Fibroblast of upper back skin (primary cell): Measurements from ENCODE around the gene HDLBP.
A peak's percentile ranks its signal among the peaks of the same experiment; 100 is the strongest.

Source experiments
- DNase-seq: peaks from one replicate; pipeline ENCODE4 v3.0.0-alpha.2; 2013

HDLBP gene, protein sequence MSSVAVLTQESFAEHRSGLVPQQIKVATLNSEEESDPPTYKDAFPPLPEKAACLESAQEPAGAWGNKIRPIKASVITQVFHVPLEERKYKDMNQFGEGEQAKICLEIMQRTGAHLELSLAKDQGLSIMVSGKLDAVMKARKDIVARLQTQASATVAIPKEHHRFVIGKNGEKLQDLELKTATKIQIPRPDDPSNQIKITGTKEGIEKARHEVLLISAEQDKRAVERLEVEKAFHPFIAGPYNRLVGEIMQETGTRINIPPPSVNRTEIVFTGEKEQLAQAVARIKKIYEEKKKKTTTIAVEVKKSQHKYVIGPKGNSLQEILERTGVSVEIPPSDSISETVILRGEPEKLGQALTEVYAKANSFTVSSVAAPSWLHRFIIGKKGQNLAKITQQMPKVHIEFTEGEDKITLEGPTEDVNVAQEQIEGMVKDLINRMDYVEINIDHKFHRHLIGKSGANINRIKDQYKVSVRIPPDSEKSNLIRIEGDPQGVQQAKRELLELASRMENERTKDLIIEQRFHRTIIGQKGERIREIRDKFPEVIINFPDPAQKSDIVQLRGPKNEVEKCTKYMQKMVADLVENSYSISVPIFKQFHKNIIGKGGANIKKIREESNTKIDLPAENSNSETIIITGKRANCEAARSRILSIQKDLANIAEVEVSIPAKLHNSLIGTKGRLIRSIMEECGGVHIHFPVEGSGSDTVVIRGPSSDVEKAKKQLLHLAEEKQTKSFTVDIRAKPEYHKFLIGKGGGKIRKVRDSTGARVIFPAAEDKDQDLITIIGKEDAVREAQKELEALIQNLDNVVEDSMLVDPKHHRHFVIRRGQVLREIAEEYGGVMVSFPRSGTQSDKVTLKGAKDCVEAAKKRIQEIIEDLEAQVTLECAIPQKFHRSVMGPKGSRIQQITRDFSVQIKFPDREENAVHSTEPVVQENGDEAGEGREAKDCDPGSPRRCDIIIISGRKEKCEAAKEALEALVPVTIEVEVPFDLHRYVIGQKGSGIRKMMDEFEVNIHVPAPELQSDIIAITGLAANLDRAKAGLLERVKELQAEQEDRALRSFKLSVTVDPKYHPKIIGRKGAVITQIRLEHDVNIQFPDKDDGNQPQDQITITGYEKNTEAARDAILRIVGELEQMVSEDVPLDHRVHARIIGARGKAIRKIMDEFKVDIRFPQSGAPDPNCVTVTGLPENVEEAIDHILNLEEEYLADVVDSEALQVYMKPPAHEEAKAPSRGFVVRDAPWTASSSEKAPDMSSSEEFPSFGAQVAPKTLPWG (N-terminal part only)

DNA sequence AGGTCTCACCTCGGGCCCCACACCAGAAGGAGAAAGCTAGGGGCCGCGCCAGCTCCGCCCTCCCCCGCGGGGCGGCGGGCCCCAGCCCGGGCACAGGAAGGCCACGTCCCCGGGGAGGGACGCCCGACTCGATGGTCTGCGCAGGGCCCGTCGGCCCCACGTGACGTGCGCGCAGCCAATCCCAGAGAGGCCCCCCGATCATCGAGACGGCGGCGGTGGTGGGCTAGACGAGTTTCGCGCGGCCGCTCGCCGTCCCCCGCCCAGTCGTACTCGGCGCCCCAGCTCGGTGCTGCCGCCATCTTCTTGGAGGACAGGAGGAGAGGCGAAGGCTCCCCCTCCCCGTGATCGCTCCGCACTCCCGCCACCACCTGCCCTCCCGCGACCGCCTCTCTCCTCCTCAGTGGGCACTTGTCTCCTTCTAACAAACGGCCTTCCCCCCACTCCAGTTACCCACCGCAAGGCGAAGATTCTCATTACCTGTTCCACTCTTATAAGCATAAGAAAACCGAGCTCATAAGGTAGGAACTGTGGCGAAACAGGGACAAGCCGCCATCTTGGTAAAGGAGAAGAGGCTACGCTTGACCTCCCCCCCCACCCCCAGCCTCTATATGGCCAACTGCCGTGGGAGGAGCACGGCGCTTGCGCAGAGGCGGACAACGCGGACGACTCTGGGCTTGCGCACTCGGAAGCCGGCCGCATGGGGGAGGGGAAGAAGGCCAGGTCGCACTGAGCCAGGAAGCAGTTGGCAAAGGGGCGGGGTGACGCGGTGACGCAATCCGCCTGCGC, at the start of gene HDLBP:
Gene HDLBP (minus strand): TSS at position 580 of the 786 bp plus-strand sequence. CDS start 48,803 bp downstream, outside the sequence.
- peak; percentile 99 for DNase-seq

DNA sequence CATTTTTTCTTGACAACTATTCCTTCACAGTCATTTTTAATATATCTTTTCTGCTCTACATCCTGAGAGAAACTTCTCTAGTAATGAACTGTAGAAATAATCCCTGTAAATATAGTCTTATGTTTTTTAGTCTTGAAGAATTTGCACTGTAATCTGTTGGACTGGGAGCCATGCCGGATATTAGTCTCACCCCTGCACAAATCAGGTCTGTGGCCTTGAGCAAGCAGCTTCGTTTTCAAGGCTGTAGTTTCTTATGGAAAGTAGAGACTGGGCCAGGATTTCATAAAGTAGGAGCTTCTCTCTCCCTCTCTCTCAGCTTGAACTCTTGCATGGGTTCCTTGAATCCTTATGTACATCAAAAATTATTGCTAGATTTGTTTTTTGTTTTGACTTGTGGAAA, 49.3 kb upstream of the HDLBP start:
- DNase-seq: no peak

DNA sequence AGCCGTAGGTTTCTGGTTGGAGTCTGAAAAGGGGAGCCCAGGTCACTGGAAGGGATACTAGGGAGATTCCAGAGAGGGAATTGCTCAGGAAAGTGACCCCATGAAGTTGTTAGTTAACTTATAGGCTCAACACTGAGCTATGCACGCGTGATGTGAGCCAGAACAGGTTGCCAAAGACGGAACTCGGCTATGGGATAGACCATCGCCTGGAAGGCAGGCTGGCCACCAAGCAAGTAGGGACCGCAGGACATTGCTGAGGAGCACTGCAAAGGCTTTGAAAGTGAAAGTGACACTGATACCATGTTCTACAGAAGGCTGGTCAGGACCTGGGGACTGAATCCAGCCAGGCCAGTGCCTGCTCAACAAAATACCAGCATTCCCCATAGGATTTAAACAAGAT, 48.0 kb upstream of the HDLBP start:
- no peak for DNase-seq

DNA sequence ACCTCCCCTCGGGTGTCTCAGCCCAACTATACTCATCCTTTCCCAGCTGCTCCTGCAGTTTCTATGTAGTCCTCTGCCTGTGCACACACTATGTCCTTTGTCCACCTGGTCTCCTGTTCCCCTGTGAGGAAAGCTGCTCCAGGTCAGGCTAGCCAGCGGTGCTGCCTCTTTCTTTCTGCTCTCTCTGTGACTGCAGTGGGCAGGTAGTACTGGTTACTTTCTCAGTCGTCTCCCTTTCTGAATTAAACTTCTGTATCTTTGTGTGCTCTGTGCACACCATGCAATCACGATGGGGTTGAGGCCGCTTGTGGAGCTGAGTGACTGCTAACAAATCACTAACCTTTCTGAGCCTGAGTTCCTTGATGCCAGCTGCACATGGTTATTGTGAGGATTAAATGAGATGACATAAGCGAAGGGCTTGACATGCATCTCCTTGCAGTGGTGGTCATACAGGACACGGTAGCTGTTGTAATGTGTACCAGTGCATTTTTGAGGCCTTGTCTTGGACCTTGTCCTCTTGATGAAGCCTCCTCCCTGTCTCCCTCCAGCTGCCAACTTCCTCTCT, 44.1 kb upstream of the HDLBP start:
- DNase-seq: no peak

DNA sequence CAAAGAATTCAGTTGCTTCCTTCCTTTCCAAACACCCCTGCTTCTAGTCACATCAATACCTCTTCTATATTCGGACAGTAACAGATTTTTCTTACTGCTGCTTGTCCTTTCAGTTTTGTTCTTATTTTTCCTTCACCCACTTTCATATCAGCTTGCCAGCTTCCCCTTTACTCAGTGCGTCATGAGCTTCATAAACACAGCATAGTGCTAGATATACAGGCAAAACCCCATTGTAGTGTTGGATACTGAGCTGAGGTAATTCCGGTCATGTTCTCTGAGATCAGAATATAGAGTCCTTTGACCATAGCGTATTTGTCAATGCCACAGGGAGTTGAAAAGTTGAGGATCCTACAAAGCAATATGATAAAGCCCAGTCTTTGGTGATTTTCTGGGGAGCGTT, 43.0 kb upstream of the HDLBP start:
- no peak for DNase-seq

DNA sequence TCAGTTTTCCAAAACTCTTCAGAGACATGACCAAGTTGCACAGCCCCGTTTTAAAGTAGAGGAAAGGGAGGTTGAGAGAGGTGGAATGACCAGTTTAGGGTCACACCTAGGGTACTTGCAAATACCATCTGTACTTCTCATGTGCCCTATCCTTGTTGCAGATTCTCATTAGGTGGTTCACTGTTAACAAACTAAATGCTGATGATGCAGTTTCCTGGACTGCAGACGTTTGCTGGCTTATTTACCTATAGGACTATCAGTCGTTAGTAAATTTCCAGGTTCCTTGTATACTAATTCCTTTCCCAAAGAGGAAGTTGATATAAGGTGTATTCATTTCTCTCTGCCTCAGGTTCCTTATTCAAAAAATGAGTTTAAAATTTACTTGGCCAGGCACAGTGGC, 42.1 kb upstream of the HDLBP start:
- DNase-seq: no peak

DNA sequence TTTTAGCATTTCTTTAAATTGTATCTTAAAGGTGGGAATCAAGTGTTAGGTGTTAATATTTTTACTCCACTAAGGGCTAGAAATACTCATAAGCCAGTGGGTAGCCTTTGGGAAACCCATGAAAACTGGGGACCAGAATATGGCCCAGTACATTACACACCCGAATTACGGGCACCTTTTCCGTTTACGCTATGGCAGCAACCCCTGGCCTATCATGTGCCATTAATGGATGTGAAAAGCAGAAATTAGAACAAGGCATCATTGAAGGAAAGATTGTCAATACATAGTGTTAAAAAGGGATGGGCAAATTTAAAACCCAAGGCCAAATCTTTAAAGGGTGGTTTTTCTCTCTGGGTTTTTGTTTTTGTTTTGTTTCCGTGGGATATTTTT, 41.4 kb upstream of the HDLBP start:
- no peak for DNase-seq

DNA sequence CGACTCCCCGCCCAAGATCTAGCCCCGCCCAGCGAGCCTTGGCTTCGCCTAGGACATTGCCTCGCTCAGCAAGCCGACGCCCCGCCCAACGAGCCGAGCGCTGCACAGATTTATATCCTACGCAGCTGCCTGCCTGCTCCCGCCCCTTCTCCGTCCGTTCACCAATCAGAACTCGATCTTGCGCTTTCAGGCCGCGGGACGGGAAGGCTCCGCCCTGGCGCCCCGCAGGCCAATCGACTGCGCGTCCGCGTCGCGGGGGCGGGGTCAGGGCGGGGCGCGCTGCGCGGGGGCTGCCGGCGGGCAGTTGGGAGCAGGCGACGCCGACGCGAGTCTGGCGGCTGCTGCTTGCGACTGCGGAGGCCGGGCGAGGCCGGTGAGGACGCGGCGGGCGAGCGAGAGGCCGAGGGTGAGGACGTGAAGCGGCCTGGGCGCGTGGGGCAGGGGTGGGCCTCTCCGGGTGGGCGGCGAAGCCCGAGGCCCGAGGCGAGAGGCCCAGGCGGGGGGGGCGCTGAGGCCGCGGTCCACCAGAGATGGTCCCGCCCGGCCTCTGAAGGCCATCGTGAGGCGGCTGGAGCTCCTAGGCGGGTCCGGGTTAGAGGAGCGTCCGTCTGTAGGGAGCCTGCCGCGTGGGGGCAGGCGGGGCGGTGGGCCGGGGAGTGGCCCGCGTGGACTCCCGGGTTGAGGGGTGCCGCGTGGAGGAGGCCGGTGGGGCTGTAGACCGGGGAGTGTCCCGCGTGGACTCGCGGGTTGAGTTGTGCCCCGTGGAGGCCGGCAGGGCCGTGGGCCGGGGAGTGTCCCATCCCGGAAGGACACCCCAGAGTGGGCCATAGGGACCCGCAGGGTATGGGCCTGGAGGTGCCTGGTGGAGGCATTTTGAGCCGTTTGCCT, 40.8 kb upstream of the HDLBP start, which contains the start of gene FARP2:
Gene FARP2 (plus strand): TSS at position 303 of the 888 bp plus-strand sequence. CDS start 16,823 bp downstream, outside the sequence.
- peak; percentile 99 for DNase-seq

DNA sequence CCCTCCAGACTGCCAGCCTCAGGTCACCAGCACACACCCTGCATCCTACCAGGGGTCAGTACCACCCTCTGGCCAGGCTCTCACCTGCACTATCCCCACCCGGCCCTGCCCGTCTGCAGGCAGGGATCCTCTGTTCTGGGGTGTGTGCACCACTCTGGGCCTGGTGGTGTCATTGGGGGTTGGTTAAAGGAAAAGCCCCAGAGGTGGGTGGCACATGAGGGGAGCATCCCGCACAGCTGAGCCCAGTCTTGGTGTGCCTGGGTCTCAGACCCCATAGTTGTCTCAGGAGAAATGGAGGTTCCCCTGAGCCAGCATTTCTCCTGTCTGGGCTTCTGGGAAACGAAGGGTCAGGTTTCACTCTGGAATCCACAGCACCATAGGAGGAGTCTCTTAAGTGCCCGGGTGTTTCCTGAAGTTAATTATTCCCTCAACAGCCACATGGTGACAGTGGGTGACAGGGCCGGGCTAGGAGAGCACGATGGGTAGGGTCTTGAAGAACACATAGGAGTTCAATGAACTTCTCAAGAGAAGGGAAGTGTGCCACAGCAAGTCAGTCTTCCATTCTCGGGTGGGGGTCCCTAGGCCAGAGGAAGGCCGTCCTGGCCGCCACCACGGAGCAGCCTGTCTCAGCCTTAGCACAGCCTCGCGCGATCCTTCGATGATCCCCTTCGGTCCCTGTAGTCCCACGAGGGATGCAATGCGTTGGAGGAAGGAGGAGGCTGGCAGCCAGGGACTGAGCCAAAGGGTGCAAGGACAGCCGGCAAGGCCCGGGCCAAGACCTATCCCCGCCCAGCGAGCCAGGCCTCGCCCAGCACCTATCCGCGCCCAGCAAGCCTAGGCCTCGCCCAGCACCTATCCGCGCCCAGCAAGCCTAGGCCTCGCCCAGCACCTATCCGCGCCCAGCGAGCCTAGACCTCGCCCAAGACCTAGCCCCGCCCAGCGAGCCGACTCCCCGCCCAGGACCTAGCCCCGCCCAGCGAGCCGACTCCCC, 39.5 kb upstream of the HDLBP start:
- peak; percentile 49 for DNase-seq

DNA sequence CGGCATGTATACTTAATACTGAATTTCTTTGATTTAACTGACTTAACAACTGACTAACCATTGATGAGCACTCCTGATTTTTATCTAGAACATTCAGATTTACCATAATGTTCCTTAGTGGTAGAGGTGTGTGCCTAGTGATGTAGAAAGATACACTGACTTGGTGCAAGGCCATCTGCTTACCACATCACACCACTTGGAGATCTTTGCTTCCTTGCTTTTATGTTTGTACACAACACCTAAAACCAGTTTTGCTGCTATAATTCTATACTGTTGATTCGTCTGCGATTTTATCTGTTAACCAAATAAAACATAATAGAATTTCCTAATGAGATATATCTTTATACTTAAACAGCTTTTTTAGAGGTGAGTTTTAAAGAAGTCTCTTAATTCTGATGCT, 36.8 kb upstream of the HDLBP start:
- no peak for DNase-seq

DNA sequence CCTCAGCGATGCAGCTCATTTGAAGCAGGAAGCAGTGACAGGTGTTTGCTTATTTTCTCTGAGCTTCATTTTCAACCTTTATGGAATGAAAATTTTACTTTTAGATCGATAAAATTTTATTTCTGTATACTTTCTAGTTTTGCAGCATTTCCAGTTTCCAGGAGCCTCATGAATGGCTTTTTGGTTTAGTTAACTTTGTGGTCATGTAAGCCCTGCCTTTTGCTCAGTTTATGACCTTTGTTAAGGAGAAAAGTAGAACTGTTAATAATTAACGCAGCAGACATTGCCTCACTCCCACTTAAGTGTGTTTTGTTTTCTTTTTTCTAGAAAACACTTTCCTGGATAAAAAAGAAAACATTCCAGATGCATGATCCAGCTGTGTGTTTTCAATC, 36.2 kb upstream of the HDLBP start:
- DNase-seq: no peak

DNA sequence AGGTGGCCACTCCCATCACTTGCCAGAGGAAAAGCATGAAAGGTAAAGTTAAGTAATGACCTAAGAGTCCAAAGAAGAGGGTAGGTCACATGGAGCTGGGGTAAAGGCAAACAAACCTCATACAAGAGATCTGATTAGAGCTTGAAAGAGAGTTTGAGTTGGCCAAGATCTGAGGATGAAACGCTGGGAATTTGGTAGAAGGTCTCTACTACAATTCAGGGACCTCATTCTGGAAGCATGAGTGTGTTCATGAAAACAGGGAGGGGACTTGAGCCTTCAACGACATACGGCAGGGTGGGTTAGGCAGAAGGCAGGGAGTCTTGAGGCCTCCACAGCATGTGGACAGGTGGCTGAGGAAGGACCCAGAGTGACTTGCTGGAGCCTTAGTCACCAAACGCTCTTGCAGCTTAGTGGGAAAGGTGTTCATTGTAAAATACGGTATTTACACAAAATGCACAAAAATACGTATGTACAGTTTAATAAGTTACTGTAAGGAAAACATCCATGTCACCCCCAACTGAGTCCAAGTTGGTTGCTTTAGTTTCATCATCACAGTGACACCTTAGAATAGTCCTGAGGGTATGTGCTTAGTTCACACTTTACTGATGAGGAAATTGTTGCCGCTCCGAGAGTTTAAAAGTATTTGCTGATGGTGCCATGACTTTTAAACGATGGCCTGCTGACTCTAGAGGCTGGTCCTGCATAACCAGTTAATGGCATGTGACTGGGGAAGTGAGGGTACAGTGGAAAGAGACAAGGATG, 35.6 kb upstream of the HDLBP start:
- DNase-seq: no peak

DNA sequence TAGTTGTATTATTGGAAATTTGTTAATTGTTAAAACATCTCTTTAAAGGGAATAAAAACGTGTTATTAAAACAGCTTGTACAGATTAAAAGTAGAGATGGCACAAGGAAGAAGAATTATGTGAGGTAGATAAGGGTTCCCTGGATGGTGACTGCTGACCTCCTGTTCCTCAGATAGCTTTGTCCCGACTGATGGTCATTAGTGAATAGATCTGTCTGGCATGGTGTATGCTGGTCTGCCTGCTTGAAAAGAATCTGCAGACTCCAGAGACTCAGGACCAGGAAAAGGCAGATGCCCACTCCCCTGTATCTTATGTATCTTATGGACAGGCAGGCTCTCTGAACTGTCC, 35.0 kb upstream of the HDLBP start:
- DNase-seq: no peak

DNA sequence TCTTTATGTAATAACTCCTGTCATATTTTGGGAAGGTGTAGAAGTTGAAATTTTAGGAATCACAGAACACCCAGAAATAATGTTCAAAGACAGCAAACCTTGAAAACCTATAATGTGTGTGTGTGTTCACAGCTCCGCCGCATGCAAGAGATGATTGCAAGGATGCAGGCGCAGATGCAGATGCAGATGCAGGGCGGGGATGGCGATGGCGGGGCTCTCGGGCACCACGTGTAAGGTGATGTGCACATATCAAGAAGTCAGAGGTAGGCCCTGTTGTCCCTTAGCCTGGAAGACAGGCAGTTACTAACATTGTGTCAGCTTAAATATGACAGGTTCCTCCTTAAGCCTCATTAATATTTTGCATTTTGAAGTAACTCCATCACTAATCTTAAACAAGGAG, 34.5 kb upstream of the HDLBP start:
- no peak for DNase-seq

DNA sequence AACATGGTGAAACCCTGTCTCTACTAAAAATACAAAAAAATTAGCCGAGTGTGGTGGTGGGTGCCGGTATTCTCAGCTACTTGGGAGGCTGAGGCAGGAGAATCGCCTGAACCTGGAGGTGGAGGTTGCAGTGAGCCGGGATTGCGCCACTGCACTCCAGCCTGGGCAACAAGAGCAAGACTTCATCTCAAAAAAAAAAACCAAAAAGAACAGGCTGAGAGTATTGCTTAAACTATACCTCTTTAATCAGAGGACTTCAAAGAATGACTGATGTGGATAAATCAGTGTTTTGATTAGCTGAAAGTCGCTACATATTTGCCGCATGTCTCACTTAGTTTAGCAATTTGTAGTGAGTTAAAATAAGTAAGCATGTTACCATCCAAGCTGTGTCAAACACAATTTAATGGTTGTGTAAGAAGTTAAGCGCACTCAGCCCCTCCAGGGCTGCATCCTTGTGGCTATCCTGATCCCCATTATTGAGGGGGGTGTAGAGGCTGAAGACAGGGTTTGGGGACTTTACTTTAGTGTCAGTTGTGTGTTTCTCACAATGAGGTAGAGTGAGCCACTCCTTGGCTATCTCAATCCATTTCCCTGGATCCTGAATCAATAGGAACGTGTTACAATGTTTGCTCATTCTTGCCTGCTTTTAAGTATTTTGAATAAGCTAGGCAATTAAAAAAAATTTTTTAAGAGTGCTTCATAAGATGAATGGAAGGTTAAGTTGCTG, 29.6 kb upstream of the HDLBP start:
- DNase-seq: peak; percentile 35

DNA sequence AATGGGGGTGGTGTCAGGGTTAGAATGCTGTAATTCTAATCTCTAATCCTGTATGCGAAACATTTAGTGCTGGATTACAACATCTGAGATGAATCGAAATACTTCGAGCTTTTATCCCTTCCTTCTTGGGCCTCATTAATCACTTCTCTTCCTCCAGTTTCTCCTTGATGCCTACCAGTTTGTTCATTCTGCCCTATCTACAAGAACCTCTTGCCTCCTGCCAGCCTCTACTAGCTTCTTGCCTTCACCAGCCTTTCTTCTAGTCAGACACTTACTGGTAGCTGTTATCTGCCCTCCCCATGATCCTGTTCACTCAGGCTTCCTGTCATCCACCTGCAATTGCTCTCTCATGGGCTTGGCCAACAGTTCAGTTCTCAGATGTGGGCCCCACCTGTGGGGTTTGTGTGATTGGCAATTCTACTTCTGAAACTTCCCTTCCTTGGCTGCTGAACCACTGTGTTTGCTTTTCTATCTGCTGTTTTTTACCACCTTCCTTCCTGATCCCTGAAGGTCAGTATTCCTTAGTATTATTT, 25.2 kb upstream of the HDLBP start:
- DNase-seq: no peak

DNA sequence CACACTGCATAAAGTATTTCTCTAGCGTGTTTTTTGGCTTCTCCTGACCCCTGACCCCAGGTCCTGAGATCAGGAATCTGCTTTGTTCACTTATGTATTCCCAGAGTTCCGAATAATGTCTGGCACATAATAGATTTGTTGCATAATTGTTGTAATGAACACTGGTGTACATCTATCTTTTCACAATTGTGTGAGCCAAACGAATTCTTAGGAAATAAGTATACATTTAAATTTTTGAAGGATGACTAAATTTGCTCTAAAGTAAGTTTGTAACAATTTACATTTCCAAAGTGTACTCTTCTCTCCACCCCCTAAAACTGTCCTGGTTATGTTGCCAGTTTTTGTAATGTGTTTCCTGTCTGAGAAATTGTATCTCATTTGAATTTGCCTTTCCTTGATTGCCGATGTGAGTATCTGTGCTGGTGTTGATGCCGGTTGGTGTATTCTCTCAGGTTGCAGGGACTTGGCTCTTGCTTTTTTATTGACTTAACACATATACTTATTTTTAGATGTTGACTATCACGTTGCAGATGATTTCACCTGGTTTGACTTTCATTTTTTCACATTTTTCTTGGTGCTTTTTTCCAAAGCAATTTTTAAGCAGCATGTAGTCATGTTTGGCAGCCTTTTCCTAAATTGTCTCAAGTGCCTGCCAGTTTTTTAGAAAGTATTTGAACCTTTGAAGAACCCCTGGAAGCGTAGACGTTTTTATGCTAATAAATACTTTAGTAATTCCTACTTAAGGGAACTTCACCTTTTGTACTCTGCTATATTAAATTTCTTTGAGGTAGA, 24.6 kb upstream of the HDLBP start:
- DNase-seq: no peak
